Brain microvascular endothelial cell (primary cell): ENCODE measurements around the gene PRSS33.

Source experiments
- DNase-seq: peaks from one replicate; pipeline ENCODE4 v3.0.0-alpha.2; 2020
- H3K27ac ChIP-seq: fragments of 250-450 bp; sonication (Bioruptor Pico); 2 replicates; pipeline ENCODE4 v1.5.1; 2020; ENCODE audit warnings: mild to moderate bottlenecking, moderate library complexity
- H3K27me3 ChIP-seq: fragments of 250-450 bp; sonication (Bioruptor Pico); replicated peaks from 2 replicates; pipeline ENCODE4 v1.5.1; 2020; ENCODE audit warnings: mild to moderate bottlenecking
- H3K36me3 ChIP-seq: fragments of 250-450 bp; sonication (Bioruptor Pico); replicated peaks from 2 replicates; pipeline ENCODE4 v1.5.1; 2020; ENCODE audit warnings: mild to moderate bottlenecking
- H3K4me3 ChIP-seq: 2 replicates; pipeline ENCODE4 v1.5.1; 2011; ENCODE audit warnings: low read depth, mild to moderate bottlenecking, control low read depth, low read length, moderate library complexity
- CTCF ChIP-seq: IDR thresholded peaks from 2 replicates; pipeline ENCODE4 v1.5.1; 2011; ENCODE audit warnings: low read depth, mild to moderate bottlenecking, moderate library complexity, low read length, control low read depth, inconsistent platforms; ENCODE audit errors: missing control alignments
- in situ Hi-C: cut with HindIII; loops from 2 replicates; pipeline ENCODE4 v1.10.0; 2017; ENCODE audit warnings: low sequenced_read_pairs, low pct_ligation_motif_present

The PRSS33 gene

GRCh38 chr16:2810651-2811050, 23.3 kb upstream of the PRSS33 start:
- DNase-seq, result no peak
- TF ChIP-seq CTCF, result no peak

GRCh38 chr16:2809149-2809760, 21.9 kb upstream of the PRSS33 start:
- no peak for TF ChIP-seq CTCF
- in situ Hi-C loops, result no loop called here
- Histone ChIP-seq H3K27me3 (peaks cover 7% of the 10 kb centered on the region), H3K36me3 (no peaks in the 10 kb centered on the region), H3K4me3 (no peak overlapping the region), H3K27ac (no peak overlapping the region)
- no peak for DNase-seq

More at GRCh38 chr16:2810651-2811050, 23.3 kb upstream of the PRSS33 start:
- Histone ChIP-seq H3K27me3 (peaks cover 9% of the 10 kb centered on the region), H3K27ac (no peak overlapping the region), H3K4me3 (no peak overlapping the region), H3K36me3 (no peaks in the 10 kb centered on the region)
- in situ Hi-C loops, result no loop called here

GRCh38 chr16:2808181-2808580, 20.8 kb upstream of the PRSS33 start:
- in situ Hi-C loops, result no loop called here
- TF ChIP-seq CTCF, result no peak
- no peaks in the 10 kb centered on the region for H3K36me3 ChIP-seq
- peaks cover 7% of the 10 kb centered on the region for H3K27me3 ChIP-seq
- H3K4me3 ChIP-seq, result no peak overlapping the region
- DNase-seq, result no peak
- no peak overlapping the region for H3K27ac ChIP-seq

- H3K27me3 ChIP-seq, result peaks cover 1% of the 10 kb centered on the region
- DNase-seq, result no peak
- in situ Hi-C loops, result no loop called here
- no peak overlapping the region for H3K4me3 ChIP-seq
- no peak overlapping the region for H3K27ac ChIP-seq
- no peaks in the 10 kb centered on the region for H3K36me3 ChIP-seq
- TF ChIP-seq CTCF, result no peak
Observed at GRCh38 chr16:2806286-2806685, 18.9 kb upstream of the PRSS33 start.

- Histone ChIP-seq H3K27me3 (no peaks in the 10 kb centered on the region), H3K36me3 (no peaks in the 10 kb centered on the region), H3K4me3 (no peak overlapping the region), H3K27ac (no peak overlapping the region)
- in situ Hi-C loops, result no loop called here
- no peak for TF ChIP-seq CTCF
- no peak for DNase-seq
Observed at GRCh38 chr16:2804728-2805127, 17.4 kb upstream of the PRSS33 start.
